Left lobe of liver (tissue), 2 donors: ENCODE data around the gene CELA2A. TPM values are rescaled to one million over a fixed set of nuclear protein-coding genes. Genes with fewer than 3 reads are reported as not detected.

Source experiments
- ATAC-seq: fragments of 200-7000 bp; cut with Tn5 transposase; one replicate; pipeline ENCODE4 v1.9.1; 2020; ENCODE audit warnings: mild to moderate bottlenecking, moderate library complexity
- DNase-seq: peaks from one replicate; pipeline ENCODE4 v3.0.0-alpha.2; 2020; ENCODE audit warnings: low spot score
- total RNA-seq: library from RNA; stranded (reverse); gene quantifications from one replicate; pipeline ENCODE4 v1.2.1, GENCODE V29; 2021
- donor health status: DM: no; HTN: no; CAD: no; lungs with moderate emphysema.
- donor health status: DM: no; HTN: yes; CAD: no.

The CELA2A gene
- total RNA-seq, result 0.91 TPM

GRCh38 chr1:15456313-15456954 is at the start of gene CELA2A:
CELA2A (plus strand) TSS chr1:15456732; CDS start chr1:15456754, 22 bp downstream.
- DNase-seq (no peak), ATAC-seq (no peak)

GRCh38 chr1:15407580-15407979 is 49.0 kb upstream of the CELA2A start:
- DNase-seq (no peak), ATAC-seq (no peak)

- ATAC-seq, result no peak
- DNase-seq, result no peak
Observed at GRCh38 chr1:15408890-15409387, 47.6 kb upstream of the CELA2A start.

GRCh38 chr1:15409388-15410222 is 46.9 kb upstream of the CELA2A start, which contains the start of gene EFHD2:
EFHD2 (plus strand) TSS chr1:15409888; CDS start chr1:15409972, 84 bp downstream.
- ATAC-seq (peak; percentile 97), DNase-seq (peak; percentile 86)

- ATAC-seq (no peak), DNase-seq (no peak)
Observed at GRCh38 chr1:15410223-15410883, 46.2 kb upstream of the CELA2A start.

GRCh38 chr1:15410884-15411245 is 45.7 kb upstream of the CELA2A start:
- DNase-seq (no peak), ATAC-seq (no peak)

GRCh38 chr1:15411593-15412137 is 44.9 kb upstream of the CELA2A start:
- peak; percentile 59 for DNase-seq
- peak; percentile 8 for ATAC-seq

GRCh38 chr1:15412175-15412800 is 44.2 kb upstream of the CELA2A start:
- ATAC-seq, result no peak
- DNase-seq, result no peak

- DNase-seq (no peak), ATAC-seq (no peak)
Observed at GRCh38 chr1:15412843-15413242, 43.7 kb upstream of the CELA2A start.

- DNase-seq, result no peak
- no peak for ATAC-seq
Observed at GRCh38 chr1:15413563-15414444, 42.7 kb upstream of the CELA2A start.

- no peak for DNase-seq
- no peak for ATAC-seq
Observed at GRCh38 chr1:15414445-15414983, 42.0 kb upstream of the CELA2A start.

GRCh38 chr1:15417059-15417934 is 39.2 kb upstream of the CELA2A start:
- DNase-seq (no peak), ATAC-seq (no peak)

GRCh38 chr1:15418806-15419515 is 37.6 kb upstream of the CELA2A start:
- DNase-seq (no peak), ATAC-seq (no peak)

GRCh38 chr1:15420853-15421465 is 35.6 kb upstream of the CELA2A start:
- ATAC-seq (peak; percentile 77), DNase-seq (peak; percentile 78)

GRCh38 chr1:15422871-15423270 is 33.7 kb upstream of the CELA2A start:
- DNase-seq (no peak), ATAC-seq (no peak)

- no peak for ATAC-seq
- DNase-seq, result no peak
Observed at GRCh38 chr1:15423355-15424077, 33.0 kb upstream of the CELA2A start.
